ENCODE data around the gene DSTN.

DNA sequence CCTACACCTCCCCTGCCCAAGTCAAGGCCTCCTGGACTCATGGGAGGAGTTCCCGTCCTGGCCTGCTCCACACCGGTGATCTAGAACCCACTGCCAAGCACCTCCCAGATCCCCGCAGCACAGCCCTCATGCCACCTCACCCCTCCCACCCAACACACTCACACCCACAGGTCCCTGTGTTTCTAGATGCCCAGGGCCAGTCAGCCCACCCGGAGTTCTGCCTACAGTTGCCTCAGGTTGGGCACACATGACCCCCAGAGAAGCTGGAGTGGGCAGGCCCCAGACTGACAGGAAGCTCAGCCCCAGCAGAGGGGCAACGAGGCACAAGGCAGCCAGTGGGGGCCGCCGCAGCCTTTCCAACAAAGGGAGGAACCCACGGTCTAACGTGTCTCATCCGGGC is 82.5 kb downstream of the DSTN start:
- TF ChIP-seq, protein P1, sequence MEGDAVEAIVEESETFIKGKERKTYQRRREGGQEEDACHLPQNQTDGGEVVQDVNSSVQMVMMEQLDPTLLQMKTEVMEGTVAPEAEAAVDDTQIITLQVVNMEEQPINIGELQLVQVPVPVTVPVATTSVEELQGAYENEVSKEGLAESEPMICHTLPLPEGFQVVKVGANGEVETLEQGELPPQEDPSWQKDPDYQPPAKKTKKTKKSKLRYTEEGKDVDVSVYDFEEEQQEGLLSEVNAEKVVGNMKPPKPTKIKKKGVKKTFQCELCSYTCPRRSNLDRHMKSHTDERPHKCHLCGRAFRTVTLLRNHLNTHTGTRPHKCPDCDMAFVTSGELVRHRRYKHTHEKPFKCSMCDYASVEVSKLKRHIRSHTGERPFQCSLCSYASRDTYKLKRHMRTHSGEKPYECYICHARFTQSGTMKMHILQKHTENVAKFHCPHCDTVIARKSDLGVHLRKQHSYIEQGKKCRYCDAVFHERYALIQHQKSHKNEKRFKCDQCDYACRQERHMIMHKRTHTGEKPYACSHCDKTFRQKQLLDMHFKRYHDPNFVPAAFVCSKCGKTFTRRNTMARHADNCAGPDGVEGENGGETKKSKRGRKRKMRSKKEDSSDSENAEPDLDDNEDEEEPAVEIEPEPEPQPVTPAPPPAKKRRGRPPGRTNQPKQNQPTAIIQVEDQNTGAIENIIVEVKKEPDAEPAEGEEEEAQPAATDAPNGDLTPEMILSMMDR (IDR thresholded peaks at IDR 0.05 in 8 of 11, conservative IDR thresholded peaks at IDR 0.05 in 3 of 11), result no peak
- TF ChIP-seq POLR2AphosphoS5 (IDR thresholded peaks at IDR 0.05), result peak in 1 of 3 donors; percentile 28
